ENCODE measurements around the gene ARHGEF5. TPM values are rescaled to one million over a fixed set of nuclear protein-coding genes. Genes with fewer than 3 reads are reported as not detected.
A peak's percentile ranks its signal among the peaks of the same experiment; 100 is the strongest.
"Not testable (repeated sequence)": the region's sequence is repeated elsewhere in the genome, so short reads cannot be mapped to it uniquely, and the experiment has no call there.

Gene ARHGEF5
- total and polyA plus RNA-seq, 4 donors: 1.1 to 3.5 (median 2.7) TPM

GRCh38 chr7:144331221-144331995 is 23.8 kb upstream of the ARHGEF5 start:
- not testable (repeated sequence) for H3K4me1 ChIP-seq (ENCODE audit: control insufficient read depth, insufficient read depth, low read length); H3K9me3 ChIP-seq (ENCODE audit: control insufficient read depth, insufficient read depth, low read length); H3K27me3 ChIP-seq (ENCODE audit: control insufficient read depth, insufficient read depth, low read length); DNase-seq (ENCODE audit: low read depth in 4 of 6, low spot score in 6 of 6); H3K36me3 ChIP-seq (ENCODE audit: control insufficient read depth, insufficient read depth, low read length); H3K4me3 ChIP-seq (ENCODE audit: low read depth, low read length); H3K27ac ChIP-seq (ENCODE audit: low read depth, low read length)
- WGBS (ENCODE audit: insufficient coverage): no CpG with 5 or more reads among the region's 9 CpGs

GRCh38 chr7:144331996-144332288 is 23.3 kb upstream of the ARHGEF5 start:
- not testable (repeated sequence) for H3K4me1 ChIP-seq (ENCODE audit: control insufficient read depth, insufficient read depth, low read length); H3K27me3 ChIP-seq (ENCODE audit: control insufficient read depth, insufficient read depth, low read length); H3K9me3 ChIP-seq (ENCODE audit: control insufficient read depth, insufficient read depth, low read length); H3K27ac ChIP-seq (ENCODE audit: low read depth, low read length); H3K4me3 ChIP-seq (ENCODE audit: low read depth, low read length); H3K36me3 ChIP-seq (ENCODE audit: control insufficient read depth, insufficient read depth, low read length)
- no CpG with 5 or more reads among the region's 2 CpGs for WGBS (ENCODE audit: insufficient coverage)
- DNase-seq (ENCODE audit: low read depth in 4 of 6, low spot score in 6 of 6): peak in 1 of 6 donors; percentile 0

GRCh38 chr7:144348625-144349024 is 6.6 kb upstream of the ARHGEF5 start:
- not testable (repeated sequence) for DNase-seq (ENCODE audit: low read depth in 4 of 6, low spot score in 6 of 6); H3K9me3 ChIP-seq (ENCODE audit: control insufficient read depth, insufficient read depth, low read length); H3K27ac ChIP-seq (ENCODE audit: low read depth, low read length); H3K36me3 ChIP-seq (ENCODE audit: control insufficient read depth, insufficient read depth, low read length); H3K4me1 ChIP-seq (ENCODE audit: control insufficient read depth, insufficient read depth, low read length); H3K27me3 ChIP-seq (ENCODE audit: control insufficient read depth, insufficient read depth, low read length); H3K4me3 ChIP-seq (ENCODE audit: low read depth, low read length)
- no CpG with 5 or more reads among the region's 1 CpG for WGBS (ENCODE audit: insufficient coverage)

GRCh38 chr7:144351667-144352066 is 3.5 kb upstream of the ARHGEF5 start:
- not testable (repeated sequence) for H3K36me3 ChIP-seq (ENCODE audit: control insufficient read depth, insufficient read depth, low read length); H3K27ac ChIP-seq (ENCODE audit: low read depth, low read length); H3K27me3 ChIP-seq (ENCODE audit: control insufficient read depth, insufficient read depth, low read length); H3K9me3 ChIP-seq (ENCODE audit: control insufficient read depth, insufficient read depth, low read length); H3K4me1 ChIP-seq (ENCODE audit: control insufficient read depth, insufficient read depth, low read length); H3K4me3 ChIP-seq (ENCODE audit: low read depth, low read length)
- WGBS (ENCODE audit: insufficient coverage): 57% methylated on average over 1 of the region's 3 CpGs
- DNase-seq (ENCODE audit: low read depth in 4 of 6, low spot score in 6 of 6): peak in 1 of 6 donors; percentile 4

GRCh38 chr7:144356185-144356584 is 983 bp downstream of the ARHGEF5 start:
- no CpG with 5 or more reads among the region's 6 CpGs for WGBS (ENCODE audit: insufficient coverage)
- not testable (repeated sequence) for H3K27ac ChIP-seq (ENCODE audit: low read depth, low read length); H3K4me1 ChIP-seq (ENCODE audit: control insufficient read depth, insufficient read depth, low read length); H3K9me3 ChIP-seq (ENCODE audit: control insufficient read depth, insufficient read depth, low read length); H3K36me3 ChIP-seq (ENCODE audit: control insufficient read depth, insufficient read depth, low read length); H3K4me3 ChIP-seq (ENCODE audit: low read depth, low read length); H3K27me3 ChIP-seq (ENCODE audit: control insufficient read depth, insufficient read depth, low read length); DNase-seq (ENCODE audit: low read depth in 4 of 6, low spot score in 6 of 6)

GRCh38 chr7:144356860-144357259 is 1.7 kb downstream of the ARHGEF5 start:
- H3K27ac ChIP-seq (ENCODE audit: low read depth, low read length); H3K4me3 ChIP-seq (ENCODE audit: low read depth, low read length); H3K27me3 ChIP-seq (ENCODE audit: control insufficient read depth, insufficient read depth, low read length); H3K9me3 ChIP-seq (ENCODE audit: control insufficient read depth, insufficient read depth, low read length); H3K36me3 ChIP-seq (ENCODE audit: control insufficient read depth, insufficient read depth, low read length); H3K4me1 ChIP-seq (ENCODE audit: control insufficient read depth, insufficient read depth, low read length); DNase-seq (ENCODE audit: low read depth in 4 of 6, low spot score in 6 of 6): not testable (repeated sequence)
- no CpG with 5 or more reads among the region's 11 CpGs for WGBS (ENCODE audit: insufficient coverage)

GRCh38 chr7:144362061-144362460 is 6.9 kb downstream of the ARHGEF5 start:
- whole genome bisulfite sequencing (ENCODE audit: insufficient coverage): no CpG with 5 or more reads among the region's 3 CpGs
- not testable (repeated sequence) for H3K4me1 ChIP-seq (ENCODE audit: control insufficient read depth, insufficient read depth, low read length); H3K9me3 ChIP-seq (ENCODE audit: control insufficient read depth, insufficient read depth, low read length); DNase-seq (ENCODE audit: low read depth in 4 of 6, low spot score in 6 of 6); H3K4me3 ChIP-seq (ENCODE audit: low read depth, low read length); H3K36me3 ChIP-seq (ENCODE audit: control insufficient read depth, insufficient read depth, low read length); H3K27me3 ChIP-seq (ENCODE audit: control insufficient read depth, insufficient read depth, low read length); H3K27ac ChIP-seq (ENCODE audit: low read depth, low read length)

- H3K4me1 ChIP-seq (ENCODE audit: control insufficient read depth, insufficient read depth, low read length); DNase-seq (ENCODE audit: low read depth in 4 of 6, low spot score in 6 of 6); H3K4me3 ChIP-seq (ENCODE audit: low read depth, low read length); H3K9me3 ChIP-seq (ENCODE audit: control insufficient read depth, insufficient read depth, low read length); H3K27ac ChIP-seq (ENCODE audit: low read depth, low read length); H3K27me3 ChIP-seq (ENCODE audit: control insufficient read depth, insufficient read depth, low read length); H3K36me3 ChIP-seq (ENCODE audit: control insufficient read depth, insufficient read depth, low read length): not testable (repeated sequence)
- WGBS (ENCODE audit: insufficient coverage): no CpG with 5 or more reads among the region's 6 CpGs
Observed at GRCh38 chr7:144365523-144365922, 10.3 kb downstream of the ARHGEF5 start.

GRCh38 chr7:144367250-144367649 is 12.0 kb downstream of the ARHGEF5 start:
- WGBS (ENCODE audit: insufficient coverage): no CpG with 5 or more reads among the region's 9 CpGs
- H3K27me3 ChIP-seq (ENCODE audit: control insufficient read depth, insufficient read depth, low read length); DNase-seq (ENCODE audit: low read depth in 4 of 6, low spot score in 6 of 6); H3K9me3 ChIP-seq (ENCODE audit: control insufficient read depth, insufficient read depth, low read length); H3K27ac ChIP-seq (ENCODE audit: low read depth, low read length); H3K36me3 ChIP-seq (ENCODE audit: control insufficient read depth, insufficient read depth, low read length); H3K4me1 ChIP-seq (ENCODE audit: control insufficient read depth, insufficient read depth, low read length); H3K4me3 ChIP-seq (ENCODE audit: low read depth, low read length): not testable (repeated sequence)

GRCh38 chr7:144369221-144369620 is 14.0 kb downstream of the ARHGEF5 start:
- not testable (repeated sequence) for H3K27ac ChIP-seq (ENCODE audit: low read depth, low read length); H3K4me3 ChIP-seq (ENCODE audit: low read depth, low read length); DNase-seq (ENCODE audit: low read depth in 4 of 6, low spot score in 6 of 6); H3K9me3 ChIP-seq (ENCODE audit: control insufficient read depth, insufficient read depth, low read length); H3K36me3 ChIP-seq (ENCODE audit: control insufficient read depth, insufficient read depth, low read length); H3K27me3 ChIP-seq (ENCODE audit: control insufficient read depth, insufficient read depth, low read length); H3K4me1 ChIP-seq (ENCODE audit: control insufficient read depth, insufficient read depth, low read length)
- WGBS (ENCODE audit: insufficient coverage): no CpG with 5 or more reads among the region's 7 CpGs

All from spinal cord (tissue), 10 donors.